Stimulated activated naive B cell treated with anti-CD40 and anti-IgM and Interleukin-4, amounts not matched to agents 10 μg/mL and 1 μg/mL and 100 μg/mL, for 72 hours (primary cell): ENCODE data around the gene GATD1.
A peak's percentile ranks its signal among the peaks of the same experiment; 100 is the strongest.

Experiments
- ATAC-seq, 2 donors: fragments of 150-1000 bp; cut with Tn5 transposase; replicated peaks; 2 replicates each; pipeline ENCODE4 v1.10.0; 2021; ENCODE audit warnings: moderate library complexity in 1 of 2
- DNase-seq: peaks from one replicate; pipeline ENCODE4 v3.0.0; 2021
- H3K27ac Mint-ChIP-seq: one replicate; pipeline ENCODE4 v1.8.0; 2022; ENCODE audit warnings: mild to moderate bottlenecking, mixed read lengths
- H3K27me3 Mint-ChIP-seq, 2 donors: one replicate each; pipeline ENCODE4 v1.8.0; 2022; ENCODE audit warnings: mixed read lengths in 2 of 2
- H3K36me3 Mint-ChIP-seq, 2 donors: one replicate each; pipeline ENCODE4 v1.8.0; 2022; ENCODE audit warnings: mixed read lengths in 2 of 2, mild to moderate bottlenecking in 1 of 2
- H3K4me1 Mint-ChIP-seq, 2 donors: one replicate each; pipeline ENCODE4 v1.8.0; 2022; ENCODE audit warnings: mixed read lengths in 2 of 2, mild to moderate bottlenecking in 1 of 2
- H3K4me3 Mint-ChIP-seq, 2 donors: one replicate each; pipeline ENCODE4 v1.8.0; 2022; ENCODE audit warnings: mild to moderate bottlenecking in 2 of 2, mixed read lengths in 2 of 2, moderate library complexity in 1 of 2
- H3K9me3 Mint-ChIP-seq, 2 donors: one replicate each; pipeline ENCODE4 v1.8.0; 2022; ENCODE audit warnings: mixed read lengths in 2 of 2, mild to moderate bottlenecking in 1 of 2

GATD1 gene

DNA sequence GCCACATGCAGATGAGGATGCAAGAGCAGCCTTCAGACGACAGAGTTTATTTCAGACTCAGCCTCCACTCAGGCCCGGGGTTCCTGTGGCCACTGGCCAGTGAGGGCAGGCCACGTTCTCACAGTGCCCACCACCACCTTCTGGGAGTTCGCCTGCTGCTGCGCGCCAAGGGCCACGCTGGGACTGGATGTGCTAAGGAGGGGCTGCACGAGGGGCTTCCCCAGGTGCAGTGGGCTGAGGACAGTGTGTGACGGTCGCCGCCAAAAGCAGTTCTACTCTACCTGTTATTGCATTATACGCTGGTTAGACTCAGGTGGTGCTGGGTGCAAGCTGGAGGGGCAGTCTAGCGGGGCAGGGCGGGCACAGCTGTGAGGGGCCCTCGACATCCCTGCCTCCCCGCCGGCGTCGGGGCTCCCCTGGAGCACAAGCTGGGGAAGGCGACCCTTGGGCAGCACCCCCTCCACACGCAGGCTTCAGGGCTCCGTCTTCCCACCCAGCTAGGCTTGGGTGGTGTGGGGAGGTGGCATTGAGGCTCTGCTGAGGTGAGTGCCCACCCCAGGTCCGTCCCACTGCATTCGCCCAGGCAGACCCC, 9.9 kb upstream of the GATD1 start:
- Mint-ChIP-seq H3K36me3 (peaks cover 18 to 24% of the 10 kb centered on the region in 2 donors), H3K9me3 (no peaks in the 10 kb centered on the region), H3K27ac (no peak overlapping the region), H3K27me3 (peaks cover 3 to 12% of the 10 kb centered on the region in 2 donors), H3K4me3 (no peak overlapping the region), H3K4me1 (peaks cover 2 to 24% of the 10 kb centered on the region in 2 donors)
- DNase-seq (no peak), ATAC-seq (no peak)

- peaks cover 2 to 24% of the 10 kb centered on the region in 2 donors for H3K4me1 Mint-ChIP-seq
- H3K27ac Mint-ChIP-seq: no peak overlapping the region
- H3K36me3 Mint-ChIP-seq: peaks cover 17 to 21% of the 10 kb centered on the region in 2 donors
These were observed 9.2 kb upstream of the GATD1 start for GRCh38 chr11:786235-787083.

GRCh38 chr11:783581-784015, 6.3 kb upstream of the GATD1 start:
- no peak for DNase-seq
- H3K4me3 Mint-ChIP-seq: no peak overlapping the region
- ATAC-seq: peak in 1 of 2 donors; percentile 69
- peaks cover 6 to 25% of the 10 kb centered on the region in 2 donors for H3K4me1 Mint-ChIP-seq
- no peaks in the 10 kb centered on the region for H3K9me3 Mint-ChIP-seq
- H3K27me3 Mint-ChIP-seq: peaks cover under 1 to 2% of the 10 kb centered on the region in 2 donors
- no peak overlapping the region for H3K27ac Mint-ChIP-seq
- H3K36me3 Mint-ChIP-seq: peaks cover 8 to 27% of the 10 kb centered on the region in 2 donors

More at GRCh38 chr11:786235-787083, 9.2 kb upstream of the GATD1 start:
- Mint-ChIP-seq H3K9me3 (no peaks in the 10 kb centered on the region), H3K27me3 (peaks cover 3 to 12% of the 10 kb centered on the region in 2 donors), H3K4me3 (no peak overlapping the region)
- ATAC-seq (no peak), DNase-seq (no peak)

GRCh38 chr11:782264-783174, 5.2 kb upstream of the GATD1 start:
- no peak for ATAC-seq
- H3K4me3 Mint-ChIP-seq: no peak overlapping the region
- no peaks in the 10 kb centered on the region for H3K9me3 Mint-ChIP-seq

GRCh38 chr11:779955-780532, 2.8 kb upstream of the GATD1 start:
- DNase-seq (no peak), ATAC-seq (no peak)
- Mint-ChIP-seq H3K4me3 (peak overlapping the region in 1 of 2 donors; percentile 37), H3K27me3 (no peaks in the 10 kb centered on the region), H3K9me3 (no peaks in the 10 kb centered on the region), H3K27ac (no peak overlapping the region), H3K4me1 (peaks cover 14 to 39% of the 10 kb centered on the region in 2 donors), H3K36me3 (peaks cover 12 to 33% of the 10 kb centered on the region in 2 donors)

More at GRCh38 chr11:782264-783174, 5.2 kb upstream of the GATD1 start:
- Mint-ChIP-seq H3K27me3 (no peaks in the 10 kb centered on the region), H3K27ac (no peak overlapping the region), H3K36me3 (peaks cover 8 to 27% of the 10 kb centered on the region in 2 donors), H3K4me1 (peaks cover 6 to 21% of the 10 kb centered on the region in 2 donors)
- no peak for DNase-seq

- peaks cover 13 to 29% of the 10 kb centered on the region in 2 donors for H3K36me3 Mint-ChIP-seq
- no peaks in the 10 kb centered on the region for H3K9me3 Mint-ChIP-seq
- ATAC-seq (no peak), DNase-seq (no peak)
- peaks cover 14 to 46% of the 10 kb centered on the region in 2 donors for H3K4me1 Mint-ChIP-seq
- no peaks in the 10 kb centered on the region for H3K27me3 Mint-ChIP-seq
- H3K27ac Mint-ChIP-seq: no peak overlapping the region
- H3K4me3 Mint-ChIP-seq: peak overlapping the region; percentile 41 to 60
These were observed 2.0 kb upstream of the GATD1 start for GRCh38 chr11:778976-779954.

- Mint-ChIP-seq H3K27me3 (no peaks in the 10 kb centered on the region), H3K4me3 (peak overlapping the region; percentile 98 to 99), H3K4me1 (peaks cover 15 to 47% of the 10 kb centered on the region in 2 donors), H3K27ac (peak overlapping the region; percentile 94), H3K9me3 (no peaks in the 10 kb centered on the region), H3K36me3 (peaks cover 13 to 26% of the 10 kb centered on the region in 2 donors)
- ATAC-seq (peak; percentile 52 to 53), DNase-seq (no peak)
These were observed 563 bp downstream of the GATD1 start for GRCh38 chr11:776561-777287.

DNA sequence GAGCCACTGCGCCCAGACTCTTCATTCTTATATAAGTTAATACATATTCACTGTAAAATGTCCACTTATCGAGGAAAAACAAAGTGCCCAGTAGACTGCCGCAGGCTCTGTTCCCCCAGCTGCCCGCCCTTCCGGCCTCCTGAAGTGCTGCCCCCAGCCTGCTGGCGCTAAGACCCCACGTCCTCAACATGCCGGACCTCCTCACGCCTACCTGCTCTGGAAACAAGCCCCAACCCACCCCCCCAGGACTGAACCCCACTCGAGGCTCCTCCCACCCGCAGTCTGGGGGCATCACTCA, 1.1 kb downstream of the GATD1 start:
- Mint-ChIP-seq H3K36me3 (peaks cover 12 to 26% of the 10 kb centered on the region in 2 donors), H3K4me1 (peaks cover 15 to 47% of the 10 kb centered on the region in 2 donors), H3K27me3 (no peaks in the 10 kb centered on the region), H3K4me3 (peak overlapping the region; percentile 98 to 99), H3K27ac (peak overlapping the region; percentile 94), H3K9me3 (no peaks in the 10 kb centered on the region)
- no peak for ATAC-seq
- DNase-seq: no peak

GRCh38 chr11:774873-775592, 2.3 kb downstream of the GATD1 start:
- Mint-ChIP-seq H3K4me1 (peaks cover 15 to 47% of the 10 kb centered on the region in 2 donors), H3K27ac (peak overlapping the region; percentile 69), H3K4me3 (peak overlapping the region; percentile 29 to 54), H3K9me3 (no peaks in the 10 kb centered on the region), H3K36me3 (peaks cover 20 to 21% of the 10 kb centered on the region in 2 donors), H3K27me3 (no peaks in the 10 kb centered on the region)
- ATAC-seq (no peak), DNase-seq (no peak)

- no peaks in the 10 kb centered on the region for H3K27me3 Mint-ChIP-seq
- H3K27ac Mint-ChIP-seq: no peak overlapping the region
- H3K4me3 Mint-ChIP-seq: no peak overlapping the region
- ATAC-seq (no peak), DNase-seq (no peak)
- peaks cover 10 to 44% of the 10 kb centered on the region in 2 donors for H3K4me1 Mint-ChIP-seq
- H3K36me3 Mint-ChIP-seq: peaks cover 20 to 25% of the 10 kb centered on the region in 2 donors
- no peaks in the 10 kb centered on the region for H3K9me3 Mint-ChIP-seq
These were observed 3.5 kb downstream of the GATD1 start for GRCh38 chr11:773830-774229.

- Mint-ChIP-seq H3K9me3 (no peaks in the 10 kb centered on the region), H3K4me1 (peaks cover 9 to 40% of the 10 kb centered on the region in 2 donors), H3K27ac (peak overlapping the region; percentile 47), H3K4me3 (no peak overlapping the region), H3K36me3 (peaks cover 18 to 24% of the 10 kb centered on the region in 2 donors), H3K27me3 (no peaks in the 10 kb centered on the region)
- DNase-seq: no peak
- no peak for ATAC-seq
These were observed 3.9 kb downstream of the GATD1 start for GRCh38 chr11:773425-773824.
